ENCODE results near the gene POLR2H.

The POLR2H gene

GRCh38 chr3:184383033-184383740 lies 21.7 kb downstream of the POLR2H start:
- no peaks in the 10 kb centered on the region for H3K79me2 ChIP-seq (ENCODE audit: insufficient read depth, low read length)
- H2AFZ ChIP-seq (ENCODE audit: low read depth, low read length), result no peak overlapping the region
- H3K4me1 ChIP-seq (ENCODE audit: insufficient read depth, low read length), result no peaks in the 10 kb centered on the region
- DNase-seq (no peak), ATAC-seq (ENCODE audit: insufficient read depth, low read depth) (no peak; the same call in 2 of the 3 replicates)
- no peaks in the 10 kb centered on the region for H3K36me3 ChIP-seq (ENCODE audit: insufficient read depth, low read length)
- H3K27ac ChIP-seq (ENCODE audit: low read length), result no peak overlapping the region
- H3K4me2 ChIP-seq (ENCODE audit: insufficient read depth, low read length), result no peak overlapping the region
- H3K27me3 ChIP-seq (ENCODE audit: insufficient read depth, low read length, poor library complexity), result no peaks in the 10 kb centered on the region
- no peak overlapping the region for H3K9ac ChIP-seq (ENCODE audit: low read depth, low read length)
- no peak overlapping the region for H3K4me3 ChIP-seq (ENCODE audit: low read depth in 1 of 2, low read length in 2 of 2)
- no peak for TF ChIP-seq EZH2 (IDR thresholded peaks at IDR 0.05; ENCODE audit: borderline replicate concordance, low read depth, low read length, severe bottlenecking)
- TF ChIP-seq, protein P1, sequence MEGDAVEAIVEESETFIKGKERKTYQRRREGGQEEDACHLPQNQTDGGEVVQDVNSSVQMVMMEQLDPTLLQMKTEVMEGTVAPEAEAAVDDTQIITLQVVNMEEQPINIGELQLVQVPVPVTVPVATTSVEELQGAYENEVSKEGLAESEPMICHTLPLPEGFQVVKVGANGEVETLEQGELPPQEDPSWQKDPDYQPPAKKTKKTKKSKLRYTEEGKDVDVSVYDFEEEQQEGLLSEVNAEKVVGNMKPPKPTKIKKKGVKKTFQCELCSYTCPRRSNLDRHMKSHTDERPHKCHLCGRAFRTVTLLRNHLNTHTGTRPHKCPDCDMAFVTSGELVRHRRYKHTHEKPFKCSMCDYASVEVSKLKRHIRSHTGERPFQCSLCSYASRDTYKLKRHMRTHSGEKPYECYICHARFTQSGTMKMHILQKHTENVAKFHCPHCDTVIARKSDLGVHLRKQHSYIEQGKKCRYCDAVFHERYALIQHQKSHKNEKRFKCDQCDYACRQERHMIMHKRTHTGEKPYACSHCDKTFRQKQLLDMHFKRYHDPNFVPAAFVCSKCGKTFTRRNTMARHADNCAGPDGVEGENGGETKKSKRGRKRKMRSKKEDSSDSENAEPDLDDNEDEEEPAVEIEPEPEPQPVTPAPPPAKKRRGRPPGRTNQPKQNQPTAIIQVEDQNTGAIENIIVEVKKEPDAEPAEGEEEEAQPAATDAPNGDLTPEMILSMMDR (IDR thresholded peaks at IDR 0.05; ENCODE audit: borderline replicate concordance, extremely low read depth, low read length, poor library complexity, severe bottlenecking), result no peak
- H3K9me3 ChIP-seq (ENCODE audit: insufficient read depth, low read length, severe bottlenecking), result no peaks in the 10 kb centered on the region
- no peaks in the 10 kb centered on the region for H4K20me1 ChIP-seq (ENCODE audit: insufficient read depth, low read length)

- Histone ChIP-seq H3K36me3 (ENCODE audit: insufficient read depth, low read length) (no peaks in the 10 kb centered on the region), H2AFZ (ENCODE audit: low read depth, low read length) (no peak overlapping the region), H3K27ac (ENCODE audit: low read length) (no peak overlapping the region), H4K20me1 (ENCODE audit: insufficient read depth, low read length) (no peaks in the 10 kb centered on the region), H3K4me2 (ENCODE audit: insufficient read depth, low read length) (no peak overlapping the region), H3K9ac (ENCODE audit: low read depth, low read length) (no peak overlapping the region), H3K4me3 (ENCODE audit: low read depth in 1 of 2, low read length in 2 of 2) (no peak overlapping the region), H3K4me1 (ENCODE audit: insufficient read depth, low read length) (no peaks in the 10 kb centered on the region), H3K79me2 (ENCODE audit: insufficient read depth, low read length) (no peaks in the 10 kb centered on the region), H3K27me3 (ENCODE audit: insufficient read depth, low read length, poor library complexity) (no peaks in the 10 kb centered on the region), H3K9me3 (ENCODE audit: insufficient read depth, low read length, severe bottlenecking) (no peaks in the 10 kb centered on the region)
- ATAC-seq (ENCODE audit: insufficient read depth, low read depth) (no peak), DNase-seq (no peak)
- no peak for TF ChIP-seq EZH2 (IDR thresholded peaks at IDR 0.05; ENCODE audit: borderline replicate concordance, low read depth, low read length, severe bottlenecking)
- TF ChIP-seq, protein P1 (IDR thresholded peaks at IDR 0.05; ENCODE audit: borderline replicate concordance, extremely low read depth, low read length, poor library complexity, severe bottlenecking), result no peak
These were observed 22.8 kb downstream of the POLR2H start for GRCh38 chr3:184384342-184384741.

- DNase-seq (no peak), ATAC-seq (ENCODE audit: insufficient read depth, low read depth) (no peak)
- Histone ChIP-seq H3K36me3 (ENCODE audit: insufficient read depth, low read length) (no peaks in the 10 kb centered on the region), H3K79me2 (ENCODE audit: insufficient read depth, low read length) (no peaks in the 10 kb centered on the region), H3K9ac (ENCODE audit: low read depth, low read length) (no peak overlapping the region), H3K4me2 (ENCODE audit: insufficient read depth, low read length) (no peak overlapping the region), H3K4me3 (ENCODE audit: low read depth in 1 of 2, low read length in 2 of 2) (no peak overlapping the region), H3K9me3 (ENCODE audit: insufficient read depth, low read length, severe bottlenecking) (no peaks in the 10 kb centered on the region), H3K27me3 (ENCODE audit: insufficient read depth, low read length, poor library complexity) (no peaks in the 10 kb centered on the region), H4K20me1 (ENCODE audit: insufficient read depth, low read length) (no peaks in the 10 kb centered on the region), H2AFZ (ENCODE audit: low read depth, low read length) (no peak overlapping the region), H3K27ac (ENCODE audit: low read length) (no peak overlapping the region), H3K4me1 (ENCODE audit: insufficient read depth, low read length) (no peaks in the 10 kb centered on the region)
- no peak for TF ChIP-seq EZH2 (IDR thresholded peaks at IDR 0.05; ENCODE audit: borderline replicate concordance, low read depth, low read length, severe bottlenecking)
- TF ChIP-seq, protein P1 (IDR thresholded peaks at IDR 0.05; ENCODE audit: borderline replicate concordance, extremely low read depth, low read length, poor library complexity, severe bottlenecking), result no peak
These were observed 23.4 kb downstream of the POLR2H start for GRCh38 chr3:184384856-184385422.

All from DND-41 (cell line).